ENCODE results near the gene PPIC. TPM values are rescaled to one million over a fixed set of nuclear protein-coding genes. Genes with fewer than 3 reads are reported as not detected.

The PPIC gene
- total RNA-seq: 10 to 100 TPM; 26.4 to 40.3 TPM
- polyA plus RNA-seq: 10 to 100 TPM; 21.4 to 36.1 TPM
- long read RNA-seq, donor 1, transcript PPIC-201 (5 exons, 1,380 nt): major isoform, 25 of 32 reads
- long read RNA-seq, donor 1, partial matches to known transcripts: 6 of 32 reads
- long read RNA-seq, donor 1, other reads (novel, unspliced or antisense): 0 of 32 reads
- long read RNA-seq, donor 2, transcript PPIC-201 (5 exons, 1,380 nt): major isoform, 10 of 20 reads
- long read RNA-seq, donor 2, partial matches to known transcripts: 8 of 20 reads
- long read RNA-seq, donor 2, other reads (novel, unspliced or antisense): 0 of 20 reads
- long read RNA-seq, donor 3, transcript PPIC-201 (5 exons, 1,380 nt): major isoform, 16 of 17 reads
- long read RNA-seq, donor 3, partial matches to known transcripts: 0 of 17 reads
- long read RNA-seq, donor 3, other reads (novel, unspliced or antisense): 0 of 17 reads
- long read RNA-seq, donor 4, transcript PPIC-201 (5 exons, 1,380 nt): major isoform, 11 of 12 reads
- long read RNA-seq, donor 4, partial matches to known transcripts: 0 of 12 reads
- long read RNA-seq, donor 4, other reads (novel, unspliced or antisense): 0 of 12 reads
- long read RNA-seq, donor 5, transcript PPIC-201 (5 exons, 1,380 nt): major isoform, 33 of 34 reads
- long read RNA-seq, donor 5, partial matches to known transcripts: 0 of 34 reads
- long read RNA-seq, donor 5, other reads (novel, unspliced or antisense): 0 of 34 reads

DNA sequence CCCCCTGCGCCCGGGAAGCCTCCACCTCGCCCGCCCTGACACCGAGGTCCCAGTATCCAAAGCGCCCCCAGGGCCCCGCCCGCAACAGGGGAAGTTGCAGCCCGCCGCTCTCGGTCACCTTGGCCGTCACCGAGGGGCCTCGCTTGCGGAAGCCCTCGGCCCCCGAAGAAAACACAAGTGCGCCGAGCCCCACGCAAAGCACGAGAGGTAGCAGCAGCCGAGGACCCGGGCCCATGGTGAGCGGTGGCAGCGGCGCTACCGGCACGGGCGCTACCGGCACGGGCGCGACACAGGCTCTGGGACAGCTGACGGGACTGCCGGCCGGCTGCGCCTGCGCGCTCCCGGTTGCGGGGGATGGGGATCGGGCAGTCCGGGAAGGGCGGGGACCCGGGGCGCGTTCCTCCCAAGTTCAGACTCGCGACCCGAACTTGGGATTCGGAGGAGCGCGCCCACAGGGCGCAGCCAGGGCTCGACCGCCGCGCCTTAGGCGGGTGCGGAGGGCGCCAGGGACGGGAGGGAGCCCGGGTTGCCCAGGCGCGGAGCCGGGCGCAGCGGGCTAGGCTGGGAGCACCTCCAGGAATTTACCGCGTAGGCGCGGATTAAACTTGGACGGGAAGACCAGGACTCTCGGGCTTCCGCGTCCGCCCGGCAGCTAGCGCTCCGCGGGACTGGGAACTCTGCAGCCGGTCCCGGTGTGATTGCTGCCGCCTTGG lies at the start of gene PPIC:
TSS of gene PPIC (minus strand) at position 335 of the 713 bp plus-strand sequence. CDS start at position 235, 100 bp downstream.
- peak; percentile 94 for ATAC-seq (ENCODE audit: insufficient read depth, low FRiP score)
- peak; percentile 91 to 92 (median 91) for DNase-seq
- TF ChIP-seq, protein P1, sequence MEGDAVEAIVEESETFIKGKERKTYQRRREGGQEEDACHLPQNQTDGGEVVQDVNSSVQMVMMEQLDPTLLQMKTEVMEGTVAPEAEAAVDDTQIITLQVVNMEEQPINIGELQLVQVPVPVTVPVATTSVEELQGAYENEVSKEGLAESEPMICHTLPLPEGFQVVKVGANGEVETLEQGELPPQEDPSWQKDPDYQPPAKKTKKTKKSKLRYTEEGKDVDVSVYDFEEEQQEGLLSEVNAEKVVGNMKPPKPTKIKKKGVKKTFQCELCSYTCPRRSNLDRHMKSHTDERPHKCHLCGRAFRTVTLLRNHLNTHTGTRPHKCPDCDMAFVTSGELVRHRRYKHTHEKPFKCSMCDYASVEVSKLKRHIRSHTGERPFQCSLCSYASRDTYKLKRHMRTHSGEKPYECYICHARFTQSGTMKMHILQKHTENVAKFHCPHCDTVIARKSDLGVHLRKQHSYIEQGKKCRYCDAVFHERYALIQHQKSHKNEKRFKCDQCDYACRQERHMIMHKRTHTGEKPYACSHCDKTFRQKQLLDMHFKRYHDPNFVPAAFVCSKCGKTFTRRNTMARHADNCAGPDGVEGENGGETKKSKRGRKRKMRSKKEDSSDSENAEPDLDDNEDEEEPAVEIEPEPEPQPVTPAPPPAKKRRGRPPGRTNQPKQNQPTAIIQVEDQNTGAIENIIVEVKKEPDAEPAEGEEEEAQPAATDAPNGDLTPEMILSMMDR (IDR thresholded peaks at IDR 0.05; ENCODE audit: control extremely low read depth, extremely low read depth): no peak
- H3K36me3 ChIP-seq (ENCODE audit: control insufficient read depth in 4 of 4, insufficient read depth in 4 of 4, low read length in 4 of 4): no peaks in the 10 kb centered on the region
- WGBS, 2 donors: 0% methylated on average over 63 to 84 of the region's 84 CpGs
- H3K4me3 ChIP-seq: peak within 1 kb of the TSS; percentile 75
- H3K9ac ChIP-seq (ENCODE audit: insufficient read depth in 1 of 2, low read length in 2 of 2): peak within 1 kb of the TSS; percentile 7 to 71
- peak within 1 kb of the TSS; percentile 92 to 97 for H3K27ac ChIP-seq (ENCODE audit: low read depth in 1 of 2, low read length in 1 of 2)
- peaks cover 0 to 8% (median 4%) of the 10 kb centered on the region in 5 donors for H3K4me1 ChIP-seq (ENCODE audit: control insufficient read depth in 5 of 5, insufficient read depth in 5 of 5, low read length in 5 of 5)
- H3K9me3 ChIP-seq (ENCODE audit: control insufficient read depth in 4 of 4, insufficient read depth in 3 of 4, low read length in 3 of 4): no peaks in the 10 kb centered on the region
- H3K27me3 ChIP-seq (ENCODE audit: control insufficient read depth in 3 of 3, insufficient read depth in 3 of 3, low read length in 2 of 3): no peaks in the 10 kb centered on the region

- Histone ChIP-seq H3K4me3 (no peak overlapping the region), H3K9me3 (ENCODE audit: control insufficient read depth in 4 of 4, insufficient read depth in 3 of 4, low read length in 3 of 4) (peaks cover 0 to 6% (median 0%) of the 10 kb centered on the region in 4 donors), H3K27me3 (ENCODE audit: control insufficient read depth in 3 of 3, insufficient read depth in 3 of 3, low read length in 2 of 3) (peaks cover 9 to 68% (median 10%) of the 10 kb centered on the region in 3 donors), H3K27ac (ENCODE audit: low read depth in 1 of 2, low read length in 1 of 2) (no peak overlapping the region), H3K36me3 (ENCODE audit: control insufficient read depth in 4 of 4, insufficient read depth in 4 of 4, low read length in 4 of 4) (peaks cover 0 to 12% (median 0%) of the 10 kb centered on the region in 4 donors), H3K4me1 (ENCODE audit: control insufficient read depth in 5 of 5, insufficient read depth in 5 of 5, low read length in 5 of 5) (peaks cover 0 to 21% (median 3%) of the 10 kb centered on the region in 5 donors), H3K9ac (ENCODE audit: insufficient read depth in 1 of 2, low read length in 2 of 2) (no peak overlapping the region)
- no peak for DNase-seq
- no peak for ATAC-seq (ENCODE audit: insufficient read depth, low FRiP score)
- TF ChIP-seq, protein P1 (IDR thresholded peaks at IDR 0.05; ENCODE audit: control extremely low read depth, extremely low read depth): no peak
- 21 to 38% methylated on average over 12 of the region's 12 CpGs for WGBS, 2 donors
Measured at GRCh38 chr5:123085638-123086286, 49.2 kb upstream of the PPIC start.

DNA sequence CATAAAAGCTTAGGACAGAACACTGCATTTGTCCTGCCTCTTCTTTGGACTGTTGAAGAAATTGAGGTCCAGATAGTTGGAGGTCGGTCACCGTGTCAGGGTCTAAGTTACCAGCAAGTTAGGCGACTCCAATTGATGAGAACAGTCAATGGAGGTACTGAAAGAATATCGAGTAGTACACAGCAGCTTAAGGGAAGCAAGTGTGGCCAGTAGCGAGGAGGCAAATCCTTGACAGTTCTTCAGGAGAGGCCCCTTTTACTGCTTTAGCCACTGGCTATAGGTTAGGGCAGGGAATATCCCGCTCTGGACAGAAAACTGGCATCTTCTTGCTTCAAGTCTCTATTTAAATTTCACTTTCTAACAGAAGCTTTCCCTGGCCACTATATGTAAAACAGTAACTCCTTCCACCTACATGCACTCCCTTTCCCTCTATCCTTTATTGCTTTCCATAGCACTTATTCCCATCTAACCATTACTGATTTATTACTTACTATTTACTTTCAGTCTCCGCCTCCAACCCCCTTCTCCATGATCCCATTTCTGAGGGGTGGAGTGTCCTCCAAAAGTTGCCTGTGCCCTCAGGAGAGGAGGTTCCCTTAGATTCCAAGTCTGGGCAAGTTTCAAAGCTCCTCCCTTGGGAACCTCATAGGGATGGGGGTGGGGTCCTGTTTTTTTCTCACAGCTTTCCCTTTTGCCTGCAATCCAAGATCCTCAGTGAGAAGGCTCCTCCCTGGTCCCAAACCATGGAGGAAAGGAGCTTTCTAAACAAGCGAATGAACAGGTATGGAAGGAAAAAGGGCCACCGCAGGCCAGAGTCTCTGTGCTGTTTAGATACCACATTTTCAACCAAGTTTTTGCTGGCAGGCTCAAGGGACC lies 48.4 kb upstream of the PPIC start:
- 72 to 77% methylated on average over 9 of the region's 9 CpGs for WGBS, 2 donors
- no peak overlapping the region for H3K4me3 ChIP-seq
- peaks cover 5 to 68% (median 9%) of the 10 kb centered on the region in 3 donors for H3K27me3 ChIP-seq (ENCODE audit: control insufficient read depth in 3 of 3, insufficient read depth in 3 of 3, low read length in 2 of 3)
- no peak for DNase-seq
- no peak for ATAC-seq (ENCODE audit: insufficient read depth, low FRiP score)
- TF ChIP-seq, protein P1 (IDR thresholded peaks at IDR 0.05; ENCODE audit: control extremely low read depth, extremely low read depth): no peak
- no peak overlapping the region for H3K27ac ChIP-seq (ENCODE audit: low read depth in 1 of 2, low read length in 1 of 2)
- H3K36me3 ChIP-seq (ENCODE audit: control insufficient read depth in 4 of 4, insufficient read depth in 4 of 4, low read length in 4 of 4): peaks cover 0 to 5% (median 0%) of the 10 kb centered on the region in 4 donors
- H3K9me3 ChIP-seq (ENCODE audit: control insufficient read depth in 4 of 4, insufficient read depth in 3 of 4, low read length in 3 of 4): peaks cover 0 to 8% (median 0%) of the 10 kb centered on the region in 4 donors
- H3K4me1 ChIP-seq (ENCODE audit: control insufficient read depth in 5 of 5, insufficient read depth in 5 of 5, low read length in 5 of 5): peaks cover 0 to 17% (median 3%) of the 10 kb centered on the region in 5 donors
- no peak overlapping the region for H3K9ac ChIP-seq (ENCODE audit: insufficient read depth in 1 of 2, low read length in 2 of 2)

Data from lung (tissue), 16 donors.